Raji (cell line): ENCODE results near the gene LRRK1.

Source experiments
- POLR2A ChIP-seq: IDR thresholded peaks from 2 replicates; pipeline ENCODE4 v1.6.1; 2011; ENCODE audit warnings: low read depth, low read length, control low read depth; ENCODE audit not compliant: insufficient read depth

The LRRK1 gene

DNA sequence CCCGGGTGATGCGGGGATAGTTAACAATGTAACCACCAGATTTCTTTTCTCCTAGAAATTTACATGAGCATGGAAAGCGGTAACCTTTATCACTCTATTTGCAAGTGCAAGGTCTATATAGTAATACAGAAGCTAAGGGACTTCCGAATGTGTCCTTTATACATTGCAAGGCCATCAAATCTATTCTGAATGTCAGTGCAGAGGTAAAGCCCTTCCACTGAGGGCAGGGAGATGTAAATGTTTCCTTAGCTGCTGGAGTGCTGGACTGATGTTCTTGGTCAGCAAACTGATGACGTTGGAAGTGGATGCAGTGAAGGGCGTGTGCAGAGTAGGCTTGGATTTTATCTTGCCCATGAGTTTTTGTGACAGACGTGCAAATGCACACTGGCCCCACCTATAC lies 33.3 kb upstream of the LRRK1 start:
- TF ChIP-seq POLR2A, result no peak

GRCh38 chr15:100887211-100887913 lies 31.8 kb upstream of the LRRK1 start:
- TF ChIP-seq POLR2A, result no peak

GRCh38 chr15:100889385-100890050 lies 29.6 kb upstream of the LRRK1 start:
- TF ChIP-seq POLR2A, result no peak

GRCh38 chr15:100890051-100890720 lies 29.0 kb upstream of the LRRK1 start:
- TF ChIP-seq POLR2A, result no peak

DNA sequence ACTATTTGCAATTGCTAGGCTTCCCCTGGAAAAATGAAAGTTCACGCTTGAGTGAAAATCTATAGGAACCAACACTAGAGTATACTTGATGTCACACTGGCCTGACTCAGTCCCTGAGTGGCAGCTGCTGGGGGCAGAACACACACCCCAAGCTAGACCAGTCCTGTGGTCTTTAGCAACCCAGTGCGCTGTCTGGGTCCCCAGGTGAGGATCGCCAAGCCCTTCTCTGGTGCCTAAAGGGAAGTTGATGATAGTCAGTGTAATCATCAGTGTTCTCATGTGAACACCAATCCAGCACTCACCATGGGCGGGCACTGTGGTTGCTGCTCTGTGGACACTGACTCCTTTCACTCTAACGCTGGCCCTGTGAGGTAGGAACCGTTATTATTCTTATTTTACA lies 28.3 kb upstream of the LRRK1 start:
- no peak for TF ChIP-seq POLR2A

- no peak for TF ChIP-seq POLR2A
Observed at GRCh38 chr15:100891307-100892012, 27.7 kb upstream of the LRRK1 start.

DNA sequence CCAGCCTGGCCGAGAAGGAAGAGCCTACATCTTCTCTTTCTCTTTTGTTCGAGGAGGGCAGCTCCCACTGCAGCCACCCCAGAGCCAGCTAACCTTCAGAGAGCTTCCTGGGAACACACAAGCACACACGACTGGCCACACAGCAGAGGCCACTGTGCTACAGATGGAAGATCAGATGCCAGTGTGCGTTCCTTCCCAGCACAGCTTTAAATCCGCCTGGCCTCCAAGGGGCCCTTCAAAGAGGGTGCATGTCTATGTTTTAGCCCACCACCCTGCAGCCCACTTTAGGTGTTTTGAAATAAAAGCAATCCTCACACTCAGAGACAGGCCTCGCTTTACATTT lies 27.2 kb upstream of the LRRK1 start:
- TF ChIP-seq POLR2A, result no peak

GRCh38 chr15:100893261-100893963 lies 25.7 kb upstream of the LRRK1 start:
- TF ChIP-seq POLR2A, result no peak

- no peak for TF ChIP-seq POLR2A
Observed at GRCh38 chr15:100893964-100894295, 25.2 kb upstream of the LRRK1 start.

DNA sequence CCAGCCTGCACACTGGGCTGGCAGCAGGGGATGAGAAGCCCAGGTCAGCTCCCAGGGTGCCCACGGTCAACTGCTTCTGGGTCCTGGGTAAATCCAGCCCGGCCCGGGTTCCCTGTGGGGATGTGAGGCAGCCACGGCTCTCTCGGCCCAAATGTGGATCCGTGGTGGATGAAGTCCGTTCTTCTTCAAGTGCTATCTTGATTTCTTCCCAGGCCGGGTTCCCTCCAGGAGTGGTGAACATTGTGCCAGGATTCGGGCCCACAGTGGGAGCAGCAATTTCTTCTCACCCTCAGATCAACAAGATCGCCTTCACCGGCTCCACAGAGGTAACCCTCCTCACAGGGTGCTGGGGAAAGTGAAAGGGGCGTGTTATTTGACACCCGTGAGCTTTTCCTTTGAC lies 23.4 kb upstream of the LRRK1 start:
- no peak for TF ChIP-seq POLR2A

- no peak for TF ChIP-seq POLR2A
Observed at GRCh38 chr15:100897221-100898151, 21.7 kb upstream of the LRRK1 start.

DNA sequence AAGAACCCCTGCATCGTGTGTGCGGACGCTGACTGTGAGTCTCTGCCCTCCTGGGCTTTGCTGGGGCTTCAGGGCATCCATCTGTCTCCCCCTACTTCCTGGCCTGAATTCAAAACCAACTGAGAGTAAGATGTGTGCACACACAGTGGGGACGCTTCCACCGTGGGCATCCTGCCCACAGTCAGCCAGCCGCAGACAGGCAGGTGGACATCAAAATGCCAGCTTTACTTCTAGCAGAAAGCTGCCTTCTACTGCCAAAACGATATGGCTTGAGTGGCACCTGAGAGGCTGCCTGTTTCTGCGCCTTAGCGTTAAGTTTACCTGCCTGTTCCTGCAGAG lies 21.0 kb upstream of the LRRK1 start:
- no peak for TF ChIP-seq POLR2A

GRCh38 chr15:100898661-100899462 lies 20.3 kb upstream of the LRRK1 start:
- no peak for TF ChIP-seq POLR2A

- no peak for TF ChIP-seq POLR2A
Observed at GRCh38 chr15:100899601-100900000, 19.6 kb upstream of the LRRK1 start.
